ENCODE results near the gene SLC44A2. TPM values are rescaled to one million over a fixed set of nuclear protein-coding genes. Genes with fewer than 3 reads are reported as not detected.

The SLC44A2 gene
- total and polyA plus RNA-seq, 2 of the 13 experiments (the other 11 are each of a cell fraction or from before 2014, with no cell fraction given): 2.4 to 5.6 TPM

GRCh38 chr19:10602330-10603083, 22.8 kb upstream of the SLC44A2 start (continued):
- no peak for TF ChIP-seq REPIN1 (CRISPR knock-in tag; IDR thresholded peaks at IDR 0.05; ENCODE audit: borderline replicate concordance, low read depth)
- no peak for TF ChIP-seq ZNF572 (CRISPR knock-in tag; IDR thresholded peaks at IDR 0.05)
- no peak for TF ChIP-seq IRF2 (CRISPR knock-in tag; IDR thresholded peaks at IDR 0.05)
- no peak for TF ChIP-seq TRIM22 (IDR thresholded peaks at IDR 0.05)
- TF ChIP-seq YEATS4 (CRISPR knock-in tag; IDR thresholded peaks at IDR 0.05; ENCODE audit: borderline replicate concordance): peak; percentile 54; the same call in 1 of the 2 replicates
- TF ChIP-seq CENPX (CRISPR knock-in tag; IDR thresholded peaks at IDR 0.05): no peak
- TF ChIP-seq HMGXB4 (CRISPR knock-in tag; IDR thresholded peaks at IDR 0.05; ENCODE audit: borderline replicate concordance in 1 of 2, low read depth in 1 of 2): peak; percentile 19 to 59; a peak in 2 of 4 replicates
- TF ChIP-seq MAFK (conservative IDR thresholded peaks at IDR 0.05 in 1 of 2, IDR thresholded peaks at IDR 0.05 in 1 of 2; ENCODE audit: low read length in 2 of 2): no peak
- TF ChIP-seq RFXAP (CRISPR knock-in tag; IDR thresholded peaks at IDR 0.05; ENCODE audit: borderline replicate concordance): no peak
- no peak for TF ChIP-seq ZNF17 (CRISPR knock-in tag; IDR thresholded peaks at IDR 0.05)
- TF ChIP-seq ZNF460 (CRISPR knock-in tag; IDR thresholded peaks at IDR 0.05; ENCODE audit: borderline replicate concordance): no peak
- TF ChIP-seq DDIT3 (CRISPR knock-in tag; IDR thresholded peaks at IDR 0.05): no peak
- no peak for TF ChIP-seq RNF219 (CRISPR knock-in tag; IDR thresholded peaks at IDR 0.05)
- TF ChIP-seq CSRNP2 (CRISPR knock-in tag; conservative IDR thresholded peaks at IDR 0.05; ENCODE audit: low read depth): no peak
- no peak for TF ChIP-seq KDM5A (IDR thresholded peaks at IDR 0.05; ENCODE audit: borderline replicate concordance, low read length)
- TF ChIP-seq RFXANK (CRISPR knock-in tag; IDR thresholded peaks at IDR 0.05): no peak
- peak; percentile 8; the same call in 1 of the 2 replicates for TF ChIP-seq HNF1B (CRISPR knock-in tag; IDR thresholded peaks at IDR 0.05)
- 0 out of 2 replicates have a peak, but pooled peaks have one; percentile 27 for TF ChIP-seq E2F2 (CRISPR knock-in tag; IDR thresholded peaks at IDR 0.05; ENCODE audit: borderline replicate concordance)

Measured in HepG2 (cell line).